OCI-LY3 (cell line): ENCODE results near the gene KLC3.

Experiments used
- CTCF ChIP-seq: fragments of 200-600, 300-600 bp; sonication (generic); IDR thresholded peaks from 2 replicates; pipeline ENCODE4 v1.5.1; 2014; ENCODE audit warnings: antibody characterized with exemption, low read length, low read depth
- EZH2phosphoT487 ChIP-seq: fragments of 200-600 bp; shearing (Covaris generic); IDR thresholded peaks from 2 replicates; pipeline ENCODE4 v1.6.1; 2018; ENCODE audit warnings: antibody characterized with exemption, mixed run types, low read depth

GRCh38 chr19:45352471-45352870 lies 11.9 kb downstream of the KLC3 start:
- TF ChIP-seq CTCF (no peak), EZH2phosphoT487 (no peak)
